ENCODE measurements around the gene MTCH1. TPM values are rescaled to one million over a fixed set of nuclear protein-coding genes. Genes with fewer than 3 reads are reported as not detected.

The MTCH1 gene
- polyA plus RNA-seq, 1 donor from 2014 or later, result 69.5 TPM

- Mint-ChIP-seq H3K36me3 (no peaks in the 10 kb centered on the region), H3K4me3 (peak overlapping the region in 1 of 4 donors; percentile 39), H3K27me3 (no peaks in the 10 kb centered on the region), H3K9me3 (no peaks in the 10 kb centered on the region), H3K27ac (no peak overlapping the region), H3K4me1 (peaks cover 5 to 7% (median 5%) of the 10 kb centered on the region in 3 donors)
Observed at GRCh38 chr6:36989264-36989663, 3.3 kb upstream of the MTCH1 start.

GRCh38 chr6:36986704-36987047 lies 680 bp upstream of the MTCH1 start:
- Mint-ChIP-seq H3K4me3 (peak overlapping the region; percentile 97 to 99 (median 98)), H3K4me1 (peaks cover 9 to 12% (median 10%) of the 10 kb centered on the region in 3 donors), H3K27ac (peak overlapping the region; percentile 97 to 98 (median 97)), H3K27me3 (no peaks in the 10 kb centered on the region), H3K9me3 (no peaks in the 10 kb centered on the region), H3K36me3 (no peaks in the 10 kb centered on the region)

- Mint-ChIP-seq H3K9me3 (no peaks in the 10 kb centered on the region), H3K4me1 (peaks cover 10 to 17% (median 13%) of the 10 kb centered on the region in 3 donors), H3K4me3 (no peak overlapping the region), H3K27ac (no peak overlapping the region), H3K36me3 (no peaks in the 10 kb centered on the region), H3K27me3 (no peaks in the 10 kb centered on the region)
Observed at GRCh38 chr6:36985417-36985807, 584 bp downstream of the MTCH1 start.

- no peak overlapping the region for H3K27ac Mint-ChIP-seq
- H3K4me3 Mint-ChIP-seq, result no peak overlapping the region
- peaks cover 10 to 20% (median 14%) of the 10 kb centered on the region in 3 donors for H3K4me1 Mint-ChIP-seq
- no peaks in the 10 kb centered on the region for H3K9me3 Mint-ChIP-seq
- no peaks in the 10 kb centered on the region for H3K36me3 Mint-ChIP-seq
- no peaks in the 10 kb centered on the region for H3K27me3 Mint-ChIP-seq
Observed at GRCh38 chr6:36984581-36985416, 1.2 kb downstream of the MTCH1 start.

- Mint-ChIP-seq H3K4me1 (peaks cover 10 to 28% (median 19%) of the 10 kb centered on the region in 3 donors), H3K9me3 (no peaks in the 10 kb centered on the region), H3K27me3 (no peaks in the 10 kb centered on the region), H3K4me3 (no peak overlapping the region), H3K36me3 (no peaks in the 10 kb centered on the region), H3K27ac (no peak overlapping the region)
Observed at GRCh38 chr6:36983538-36983937, 2.5 kb downstream of the MTCH1 start.

- peak overlapping the region in 2 of 4 donors; percentile 25 to 47 for H3K4me3 Mint-ChIP-seq
- H3K27me3 Mint-ChIP-seq, result no peaks in the 10 kb centered on the region
- H3K27ac Mint-ChIP-seq, result no peak overlapping the region
- no peaks in the 10 kb centered on the region for H3K9me3 Mint-ChIP-seq
- H3K4me1 Mint-ChIP-seq, result peaks cover 6 to 23% (median 18%) of the 10 kb centered on the region in 3 donors
- no peaks in the 10 kb centered on the region for H3K36me3 Mint-ChIP-seq
Observed at GRCh38 chr6:36980876-36981619, 4.9 kb downstream of the MTCH1 start.

- peak overlapping the region in 1 of 4 donors; percentile 47 for H3K4me3 Mint-ChIP-seq
- no peaks in the 10 kb centered on the region for H3K36me3 Mint-ChIP-seq
- peak overlapping the region in 1 of 3 donors; percentile 0 for H3K27ac Mint-ChIP-seq
- peaks cover 6 to 23% (median 18%) of the 10 kb centered on the region in 3 donors for H3K4me1 Mint-ChIP-seq
- H3K9me3 Mint-ChIP-seq, result no peaks in the 10 kb centered on the region
- no peaks in the 10 kb centered on the region for H3K27me3 Mint-ChIP-seq
Observed at GRCh38 chr6:36980129-36980528, 5.9 kb downstream of the MTCH1 start.

GRCh38 chr6:36979347-36979742 lies 6.7 kb downstream of the MTCH1 start:
- H3K4me1 Mint-ChIP-seq, result peaks cover 6 to 23% (median 18%) of the 10 kb centered on the region in 3 donors
- H3K9me3 Mint-ChIP-seq, result no peaks in the 10 kb centered on the region
- H3K36me3 Mint-ChIP-seq, result no peaks in the 10 kb centered on the region
- H3K27ac Mint-ChIP-seq, result peak overlapping the region in 1 of 3 donors; percentile 4
- H3K4me3 Mint-ChIP-seq, result peak overlapping the region in 1 of 4 donors; percentile 1
- no peaks in the 10 kb centered on the region for H3K27me3 Mint-ChIP-seq

- peaks cover under 1% of the 10 kb centered on the region for H3K36me3 Mint-ChIP-seq
- H3K27me3 Mint-ChIP-seq, result no peaks in the 10 kb centered on the region
- peak overlapping the region in 1 of 4 donors; percentile 1 for H3K4me3 Mint-ChIP-seq
- H3K9me3 Mint-ChIP-seq, result no peaks in the 10 kb centered on the region
- peak overlapping the region in 1 of 3 donors; percentile 4 for H3K27ac Mint-ChIP-seq
- H3K4me1 Mint-ChIP-seq, result peaks cover 6 to 23% (median 18%) of the 10 kb centered on the region in 3 donors
Observed at GRCh38 chr6:36978421-36979346, 7.3 kb downstream of the MTCH1 start.

GRCh38 chr6:36977470-36977941 lies 8.5 kb downstream of the MTCH1 start:
- H3K27me3 Mint-ChIP-seq, result no peaks in the 10 kb centered on the region
- H3K27ac Mint-ChIP-seq, result peak overlapping the region in 2 of 3 donors; percentile 22 to 59
- no peaks in the 10 kb centered on the region for H3K9me3 Mint-ChIP-seq
- H3K36me3 Mint-ChIP-seq, result peaks cover 3% of the 10 kb centered on the region
- no peak overlapping the region for H3K4me3 Mint-ChIP-seq
- H3K4me1 Mint-ChIP-seq, result peaks cover 6 to 23% (median 18%) of the 10 kb centered on the region in 3 donors

GRCh38 chr6:36976931-36977330 lies 9.1 kb downstream of the MTCH1 start:
- H3K27ac Mint-ChIP-seq, result peak overlapping the region in 1 of 3 donors; percentile 22
- H3K36me3 Mint-ChIP-seq, result peaks cover 3% of the 10 kb centered on the region
- no peaks in the 10 kb centered on the region for H3K27me3 Mint-ChIP-seq
- H3K4me3 Mint-ChIP-seq, result no peak overlapping the region
- H3K9me3 Mint-ChIP-seq, result no peaks in the 10 kb centered on the region
- peaks cover 4 to 20% (median 15%) of the 10 kb centered on the region in 3 donors for H3K4me1 Mint-ChIP-seq

GRCh38 chr6:36976509-36976908 lies 9.5 kb downstream of the MTCH1 start:
- Mint-ChIP-seq H3K4me3 (no peak overlapping the region), H3K4me1 (peaks cover 0 to 16% (median 11%) of the 10 kb centered on the region in 3 donors), H3K27me3 (no peaks in the 10 kb centered on the region), H3K36me3 (peaks cover 3% of the 10 kb centered on the region), H3K27ac (no peak overlapping the region), H3K9me3 (no peaks in the 10 kb centered on the region)

GRCh38 chr6:36976007-36976264 lies 10.1 kb downstream of the MTCH1 start:
- Mint-ChIP-seq H3K27me3 (no peaks in the 10 kb centered on the region), H3K27ac (no peak overlapping the region), H3K36me3 (peaks cover 3% of the 10 kb centered on the region), H3K9me3 (no peaks in the 10 kb centered on the region), H3K4me1 (peaks cover 0 to 15% (median 11%) of the 10 kb centered on the region in 3 donors), H3K4me3 (no peak overlapping the region)

GRCh38 chr6:36975231-36976006 lies 10.6 kb downstream of the MTCH1 start:
- H3K27me3 Mint-ChIP-seq, result no peaks in the 10 kb centered on the region
- H3K4me3 Mint-ChIP-seq, result no peak overlapping the region
- H3K27ac Mint-ChIP-seq, result no peak overlapping the region
- peaks cover 0 to 13% (median 10%) of the 10 kb centered on the region in 3 donors for H3K4me1 Mint-ChIP-seq
- no peaks in the 10 kb centered on the region for H3K9me3 Mint-ChIP-seq
- peaks cover 3% of the 10 kb centered on the region for H3K36me3 Mint-ChIP-seq

Data from IgD-negative memory B cell (primary cell).